Neural cell (in vitro differentiated cells): Measurements from ENCODE around the gene ZNF331. TPM values are rescaled to one million over a fixed set of nuclear protein-coding genes. Genes with fewer than 3 reads are reported as not detected.

Source experiments
- H2AFZ ChIP-seq: fragments of 200-600, 300-800 bp; sonication (generic), shearing (Covaris generic); 2 replicates; pipeline ENCODE4 v1.6.0; 2014; ENCODE audit warnings: low read depth, mild to moderate bottlenecking, antibody characterized with exemption, low read length, moderate library complexity
- H3F3A ChIP-seq: fragments of 200-600 bp; shearing (Covaris generic); 2 replicates; pipeline ENCODE4 v1.6.1; 2016; ENCODE audit warnings: mild to moderate bottlenecking, moderate library complexity, mixed read lengths, antibody characterized with exemption, low read length; ENCODE audit not compliant: insufficient read depth, poor library complexity, severe bottlenecking
- H3K27ac ChIP-seq: fragments of 200-600, 300-800 bp; sonication (generic), shearing (Covaris generic); 2 replicates; pipeline ENCODE4 v1.5.1; 2014; ENCODE audit warnings: mild to moderate bottlenecking, low read length, moderate library complexity
- H3K27me3 ChIP-seq: fragments of 300-800, 200-600 bp; sonication (generic), shearing (Covaris generic); 2 replicates; pipeline ENCODE4 v1.6.0; 2014; ENCODE audit warnings: mild to moderate bottlenecking, low read depth, low read length, moderate library complexity; ENCODE audit not compliant: insufficient read depth
- H3K36me3 ChIP-seq: fragments of 300-800, 200-600 bp; sonication (generic), shearing (Covaris generic); 2 replicates; pipeline ENCODE4 v1.5.1; 2014; ENCODE audit warnings: mild to moderate bottlenecking, antibody characterized with exemption, low read length, moderate library complexity; ENCODE audit not compliant: insufficient read depth
- H3K4me2 ChIP-seq: fragments of 300-800, 200-600 bp; sonication (generic), shearing (Covaris generic); 2 replicates; pipeline ENCODE4 v1.6.0; 2014; ENCODE audit warnings: mild to moderate bottlenecking, low read length
- H3K4me3 ChIP-seq: fragments of 300-800, 200-600 bp; sonication (generic), shearing (Covaris generic); 2 replicates; pipeline ENCODE4 v1.5.1; 2014; ENCODE audit warnings: mild to moderate bottlenecking, low read length, moderate library complexity
- H3K79me2 ChIP-seq: fragments of 200-600 bp; shearing (Covaris generic); replicated peaks from 2 replicates; pipeline ENCODE4 v1.6.0; 2014; ENCODE audit warnings: mild to moderate bottlenecking, low read length, moderate library complexity; ENCODE audit not compliant: insufficient read depth
- H3K9ac ChIP-seq: fragments of 300-800, 200-600 bp; sonication (generic), shearing (Covaris generic); 2 replicates; pipeline ENCODE4 v1.6.1; 2016; ENCODE audit warnings: mild to moderate bottlenecking, low read length, mixed read lengths
- H3K9me2 ChIP-seq: fragments of 200-600 bp; shearing (Covaris generic); 2 replicates; pipeline ENCODE4 v1.6.1; 2016; ENCODE audit warnings: mild to moderate bottlenecking, low read length, mixed read lengths; ENCODE audit not compliant: insufficient read depth
- H3K9me3 ChIP-seq: fragments of 200-600, 300-800 bp; sonication (generic), shearing (Covaris generic); 2 replicates; pipeline ENCODE4 v1.6.1; 2016; ENCODE audit warnings: mild to moderate bottlenecking, mixed run types, low read length, moderate library complexity, mixed read lengths
- H4K20me1 ChIP-seq: fragments of 200-600 bp; shearing (Covaris generic); 2 replicates; pipeline ENCODE4 v1.6.1; 2016; ENCODE audit warnings: mild to moderate bottlenecking, mixed run types; ENCODE audit not compliant: insufficient read depth
- EP300 ChIP-seq: fragments of 450-650 bp; conservative IDR thresholded peaks from 2 replicates; pipeline ENCODE4 v1.6.1; 2014; ENCODE audit warnings: antibody characterized with exemption, mild to moderate bottlenecking, moderate library complexity; ENCODE audit not compliant: poor library complexity, severe bottlenecking
- EZH2 ChIP-seq: fragments of 200-600, 300-800 bp; shearing (Covaris generic), sonication (generic); IDR thresholded peaks from 2 replicates; pipeline ENCODE4 v1.6.1; 2014; ENCODE audit warnings: antibody characterized with exemption, low read length, borderline replicate concordance, mild to moderate bottlenecking; ENCODE audit not compliant: insufficient read depth, poor library complexity, severe bottlenecking
- MXI1 ChIP-seq: fragments of 450-650 bp; conservative IDR thresholded peaks from 2 replicates; pipeline ENCODE4 v1.6.1; 2014; ENCODE audit warnings: antibody characterized with exemption, mild to moderate bottlenecking; ENCODE audit not compliant: poor library complexity, severe bottlenecking
- POLR2AphosphoS5 ChIP-seq: IDR thresholded peaks from 2 replicates; pipeline ENCODE4 v1.6.1; 2012
- RAD21 ChIP-seq: fragments of 450-650 bp; conservative IDR thresholded peaks from 2 replicates; pipeline ENCODE4 v1.6.1; 2014; ENCODE audit warnings: antibody characterized with exemption, mild to moderate bottlenecking, moderate library complexity
- SMC3 ChIP-seq: fragments of 450-650 bp; conservative IDR thresholded peaks from 2 replicates; pipeline ENCODE4 v1.6.1; 2014; ENCODE audit warnings: antibody characterized with exemption, mild to moderate bottlenecking, moderate library complexity; ENCODE audit not compliant: poor library complexity
- TAF1 ChIP-seq: IDR thresholded peaks from 2 replicates; pipeline ENCODE4 v1.6.1; 2012; ENCODE audit warnings: low read depth
- polyA plus RNA-seq: library from polyadenylated mRNA; depleted of rRNA; stranded (reverse); fragments of >200 nt; gene quantifications from 2 replicates; pipeline ENCODE4 v1.2.3, GENCODE V29; 2014
- TF ChIP-seq, protein P1 (sequence below): IDR thresholded peaks from 2 replicates; pipeline ENCODE4 v1.6.1; 2012; ENCODE audit warnings: borderline replicate concordance
- TF ChIP-seq, protein P2 (sequence below): fragments of 450-650 bp; IDR thresholded peaks from 2 replicates; pipeline ENCODE4 v1.5.1; 2014; ENCODE audit warnings: antibody characterized with exemption, mild to moderate bottlenecking, moderate library complexity; ENCODE audit not compliant: poor library complexity, severe bottlenecking

The ZNF331 gene
- polyA plus RNA-seq, 1 donor from 2014 or later, result 10.7 TPM

DNA sequence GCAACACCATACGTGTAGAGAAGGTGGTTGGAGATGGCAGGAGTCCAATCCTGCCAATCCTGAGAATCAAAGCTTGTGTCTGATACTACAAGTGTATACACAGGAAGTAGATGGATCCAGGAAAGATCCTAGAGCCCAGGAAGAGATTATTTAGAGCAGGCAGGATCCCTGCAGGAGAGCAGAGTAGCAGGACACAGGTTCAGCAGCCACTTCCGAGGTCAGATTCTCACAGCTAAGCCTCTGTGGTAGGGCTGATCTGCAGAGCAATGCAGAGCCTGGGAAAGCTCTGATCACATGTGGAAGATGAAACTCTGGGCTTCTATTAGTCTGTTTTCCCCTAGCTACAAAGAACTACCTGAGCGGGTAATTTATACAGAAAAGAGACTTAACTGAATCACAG is 28.5 kb upstream of the ZNF331 start:
- no peaks in the 10 kb centered on the region for H3K9me3 ChIP-seq
- no peak overlapping the region for H3K4me3 ChIP-seq
- H3K27ac ChIP-seq, result no peak overlapping the region
- no peaks in the 10 kb centered on the region for H3K27me3 ChIP-seq
- no peaks in the 10 kb centered on the region for H3K36me3 ChIP-seq
- no peak overlapping the region for H3K9ac ChIP-seq
- TF ChIP-seq TAF1 (no peak), POLR2AphosphoS5 (no peak), SMC3 (no peak), RAD21 (no peak), EZH2 (no peak), MXI1 (no peak), EP300 (no peak)
- TF ChIP-seq, protein P1, sequence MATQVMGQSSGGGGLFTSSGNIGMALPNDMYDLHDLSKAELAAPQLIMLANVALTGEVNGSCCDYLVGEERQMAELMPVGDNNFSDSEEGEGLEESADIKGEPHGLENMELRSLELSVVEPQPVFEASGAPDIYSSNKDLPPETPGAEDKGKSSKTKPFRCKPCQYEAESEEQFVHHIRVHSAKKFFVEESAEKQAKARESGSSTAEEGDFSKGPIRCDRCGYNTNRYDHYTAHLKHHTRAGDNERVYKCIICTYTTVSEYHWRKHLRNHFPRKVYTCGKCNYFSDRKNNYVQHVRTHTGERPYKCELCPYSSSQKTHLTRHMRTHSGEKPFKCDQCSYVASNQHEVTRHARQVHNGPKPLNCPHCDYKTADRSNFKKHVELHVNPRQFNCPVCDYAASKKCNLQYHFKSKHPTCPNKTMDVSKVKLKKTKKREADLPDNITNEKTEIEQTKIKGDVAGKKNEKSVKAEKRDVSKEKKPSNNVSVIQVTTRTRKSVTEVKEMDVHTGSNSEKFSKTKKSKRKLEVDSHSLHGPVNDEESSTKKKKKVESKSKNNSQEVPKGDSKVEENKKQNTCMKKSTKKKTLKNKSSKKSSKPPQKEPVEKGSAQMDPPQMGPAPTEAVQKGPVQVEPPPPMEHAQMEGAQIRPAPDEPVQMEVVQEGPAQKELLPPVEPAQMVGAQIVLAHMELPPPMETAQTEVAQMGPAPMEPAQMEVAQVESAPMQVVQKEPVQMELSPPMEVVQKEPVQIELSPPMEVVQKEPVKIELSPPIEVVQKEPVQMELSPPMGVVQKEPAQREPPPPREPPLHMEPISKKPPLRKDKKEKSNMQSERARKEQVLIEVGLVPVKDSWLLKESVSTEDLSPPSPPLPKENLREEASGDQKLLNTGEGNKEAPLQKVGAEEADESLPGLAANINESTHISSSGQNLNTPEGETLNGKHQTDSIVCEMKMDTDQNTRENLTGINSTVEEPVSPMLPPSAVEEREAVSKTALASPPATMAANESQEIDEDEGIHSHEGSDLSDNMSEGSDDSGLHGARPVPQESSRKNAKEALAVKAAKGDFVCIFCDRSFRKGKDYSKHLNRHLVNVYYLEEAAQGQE, result no peak
- TF ChIP-seq, protein P2, sequence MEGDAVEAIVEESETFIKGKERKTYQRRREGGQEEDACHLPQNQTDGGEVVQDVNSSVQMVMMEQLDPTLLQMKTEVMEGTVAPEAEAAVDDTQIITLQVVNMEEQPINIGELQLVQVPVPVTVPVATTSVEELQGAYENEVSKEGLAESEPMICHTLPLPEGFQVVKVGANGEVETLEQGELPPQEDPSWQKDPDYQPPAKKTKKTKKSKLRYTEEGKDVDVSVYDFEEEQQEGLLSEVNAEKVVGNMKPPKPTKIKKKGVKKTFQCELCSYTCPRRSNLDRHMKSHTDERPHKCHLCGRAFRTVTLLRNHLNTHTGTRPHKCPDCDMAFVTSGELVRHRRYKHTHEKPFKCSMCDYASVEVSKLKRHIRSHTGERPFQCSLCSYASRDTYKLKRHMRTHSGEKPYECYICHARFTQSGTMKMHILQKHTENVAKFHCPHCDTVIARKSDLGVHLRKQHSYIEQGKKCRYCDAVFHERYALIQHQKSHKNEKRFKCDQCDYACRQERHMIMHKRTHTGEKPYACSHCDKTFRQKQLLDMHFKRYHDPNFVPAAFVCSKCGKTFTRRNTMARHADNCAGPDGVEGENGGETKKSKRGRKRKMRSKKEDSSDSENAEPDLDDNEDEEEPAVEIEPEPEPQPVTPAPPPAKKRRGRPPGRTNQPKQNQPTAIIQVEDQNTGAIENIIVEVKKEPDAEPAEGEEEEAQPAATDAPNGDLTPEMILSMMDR, result no peak
- H3K9me2 ChIP-seq, result no peaks in the 10 kb centered on the region
- H2AFZ ChIP-seq, result no peak overlapping the region
- no peaks in the 10 kb centered on the region for H3F3A ChIP-seq
- no peaks in the 10 kb centered on the region for H3K79me2 ChIP-seq
- no peaks in the 10 kb centered on the region for H4K20me1 ChIP-seq
- H3K4me2 ChIP-seq, result no peak overlapping the region

DNA sequence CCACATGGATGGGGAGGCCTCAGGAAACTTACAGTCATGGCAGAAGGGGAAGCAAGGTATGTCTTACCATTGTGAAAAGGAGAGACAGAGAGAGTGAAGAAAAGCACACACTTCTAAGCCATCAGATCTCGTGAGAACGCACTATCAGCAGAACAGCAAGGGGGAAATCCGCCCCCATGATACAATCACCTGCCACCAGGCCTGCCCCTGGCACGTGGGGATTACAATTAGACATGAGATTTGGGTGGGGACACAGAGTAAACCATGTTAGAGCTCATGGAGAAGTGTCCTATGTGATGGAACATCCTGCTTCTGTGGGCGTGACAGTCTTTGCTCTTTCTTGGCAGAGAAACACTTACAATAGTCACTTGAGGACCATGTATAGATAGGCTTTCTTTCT is 28.1 kb upstream of the ZNF331 start:
- H3K9me3 ChIP-seq, result no peaks in the 10 kb centered on the region
- H3K4me3 ChIP-seq, result no peak overlapping the region
- TF ChIP-seq POLR2AphosphoS5 (no peak), TAF1 (no peak), MXI1 (no peak), SMC3 (no peak), RAD21 (no peak), EZH2 (no peak), EP300 (no peak)
- TF ChIP-seq, protein P1, result no peak
- TF ChIP-seq, protein P2, result no peak
- H4K20me1 ChIP-seq, result no peaks in the 10 kb centered on the region
- H3K9ac ChIP-seq, result no peak overlapping the region
- H3K36me3 ChIP-seq, result no peaks in the 10 kb centered on the region
- H3K27me3 ChIP-seq, result no peaks in the 10 kb centered on the region
- H3K27ac ChIP-seq, result no peak overlapping the region
- H3F3A ChIP-seq, result no peaks in the 10 kb centered on the region
- H3K4me2 ChIP-seq, result no peak overlapping the region
- no peak overlapping the region for H2AFZ ChIP-seq
- no peaks in the 10 kb centered on the region for H3K9me2 ChIP-seq
- H3K79me2 ChIP-seq, result no peaks in the 10 kb centered on the region
